OCI-LY3 (cell line): Measurements from ENCODE around the gene LNX1.

Experiments used
- EZH2phosphoT487 ChIP-seq: fragments of 200-600 bp; shearing (Covaris generic); IDR thresholded peaks from 2 replicates; pipeline ENCODE4 v1.6.1; 2018; ENCODE audit warnings: antibody characterized with exemption, mixed run types, low read depth
- TF ChIP-seq, protein P1 (sequence below): fragments of 200-600, 300-600 bp; sonication (generic); IDR thresholded peaks from 2 replicates; pipeline ENCODE4 v1.5.1; 2014; ENCODE audit warnings: antibody characterized with exemption, low read length, low read depth

DNA sequence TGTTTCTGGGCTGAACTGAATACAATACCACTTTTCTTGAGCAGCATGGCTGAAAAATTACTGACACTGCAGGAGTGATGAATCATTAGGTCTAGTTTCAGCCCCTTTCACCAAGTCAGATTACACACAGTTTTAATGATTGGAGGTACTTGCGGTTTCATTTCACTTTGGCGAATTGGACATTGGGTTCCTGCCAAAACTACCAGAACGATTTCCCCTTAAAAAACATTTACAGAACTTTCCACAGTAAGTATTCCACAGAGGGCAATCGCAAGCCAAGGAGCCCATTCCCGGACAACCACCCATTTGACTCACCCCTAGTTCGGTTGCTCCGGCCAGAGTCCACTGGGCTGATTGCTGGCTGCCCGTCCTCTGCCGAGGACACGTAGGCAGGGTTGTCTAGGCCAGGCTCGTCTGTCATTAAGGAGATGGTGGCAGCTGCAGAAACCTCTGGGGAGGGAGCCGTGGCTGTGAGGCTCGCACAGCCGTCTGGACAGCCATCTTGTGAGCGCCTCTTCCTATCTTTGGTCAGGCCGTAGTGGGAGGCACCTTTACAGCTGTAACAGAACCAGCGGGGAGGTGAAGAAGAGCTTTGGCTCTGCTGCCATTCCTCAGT lies 83.5 kb downstream of the LNX1 start:
- TF ChIP-seq, protein P1, sequence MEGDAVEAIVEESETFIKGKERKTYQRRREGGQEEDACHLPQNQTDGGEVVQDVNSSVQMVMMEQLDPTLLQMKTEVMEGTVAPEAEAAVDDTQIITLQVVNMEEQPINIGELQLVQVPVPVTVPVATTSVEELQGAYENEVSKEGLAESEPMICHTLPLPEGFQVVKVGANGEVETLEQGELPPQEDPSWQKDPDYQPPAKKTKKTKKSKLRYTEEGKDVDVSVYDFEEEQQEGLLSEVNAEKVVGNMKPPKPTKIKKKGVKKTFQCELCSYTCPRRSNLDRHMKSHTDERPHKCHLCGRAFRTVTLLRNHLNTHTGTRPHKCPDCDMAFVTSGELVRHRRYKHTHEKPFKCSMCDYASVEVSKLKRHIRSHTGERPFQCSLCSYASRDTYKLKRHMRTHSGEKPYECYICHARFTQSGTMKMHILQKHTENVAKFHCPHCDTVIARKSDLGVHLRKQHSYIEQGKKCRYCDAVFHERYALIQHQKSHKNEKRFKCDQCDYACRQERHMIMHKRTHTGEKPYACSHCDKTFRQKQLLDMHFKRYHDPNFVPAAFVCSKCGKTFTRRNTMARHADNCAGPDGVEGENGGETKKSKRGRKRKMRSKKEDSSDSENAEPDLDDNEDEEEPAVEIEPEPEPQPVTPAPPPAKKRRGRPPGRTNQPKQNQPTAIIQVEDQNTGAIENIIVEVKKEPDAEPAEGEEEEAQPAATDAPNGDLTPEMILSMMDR = no peak
- no peak for TF ChIP-seq EZH2phosphoT487
